ELR (cell line): Measurements from ENCODE around the gene NPIPB2.
"Not testable (repeated sequence)": the region's sequence is repeated elsewhere in the genome, so short reads cannot be mapped to it uniquely, and the experiment has no call there.

ENCODE experiments used
- DNase-seq: peaks from one replicate; pipeline ENCODE4 v3.0.0-alpha.2; 2015; ENCODE audit warnings: low read depth

Gene NPIPB2

GRCh38 chr16:11957591-11958395, 15.9 kb upstream of the NPIPB2 start:
- DNase-seq: no peak

- DNase-seq: no peak
Observed at GRCh38 chr16:11956558-11956957, 14.7 kb upstream of the NPIPB2 start.

DNA sequence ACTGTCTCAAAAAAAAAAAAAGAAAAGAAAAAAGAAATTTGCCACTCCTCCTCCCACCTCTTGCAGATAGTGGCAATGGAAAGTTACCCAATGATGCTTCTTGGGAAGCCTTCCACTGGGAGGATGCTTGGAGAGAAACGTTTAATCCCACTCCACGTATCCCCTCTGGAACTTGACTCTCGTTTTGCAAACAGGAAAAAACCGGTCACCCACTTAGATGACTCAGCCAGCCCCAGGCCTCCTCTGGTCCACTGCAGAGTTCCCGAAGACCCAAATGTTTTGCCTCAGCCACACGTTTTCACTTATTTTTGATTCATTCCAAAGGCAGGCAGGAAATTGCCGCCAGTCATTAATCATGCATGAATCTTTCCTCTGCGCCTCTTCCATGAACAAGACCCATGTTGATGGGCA, 13.9 kb upstream of the NPIPB2 start:
- peak; percentile 98 for DNase-seq

- DNase-seq: not testable (repeated sequence)
Observed at GRCh38 chr16:11953576-11953975, 11.7 kb upstream of the NPIPB2 start.

DNA sequence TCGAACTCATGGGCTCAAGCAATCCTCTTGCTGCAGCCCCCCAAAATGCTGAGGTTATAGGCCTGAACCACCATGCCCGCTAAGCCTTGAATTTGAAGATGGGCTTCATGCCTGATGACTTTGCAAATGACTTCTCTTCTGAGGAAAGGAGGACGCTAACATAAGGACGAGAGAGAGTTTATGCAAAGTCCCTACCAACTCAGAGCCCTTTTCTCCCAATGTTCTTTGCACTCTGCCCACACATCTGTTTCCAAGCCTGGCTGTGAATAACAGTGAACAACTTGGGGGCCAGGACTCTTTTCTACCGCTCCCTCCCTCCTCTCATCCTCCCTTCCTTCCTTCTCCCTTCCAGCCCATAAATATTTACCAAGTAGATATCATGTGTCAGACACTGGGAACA, 8.5 kb upstream of the NPIPB2 start:
- DNase-seq: no peak

DNA sequence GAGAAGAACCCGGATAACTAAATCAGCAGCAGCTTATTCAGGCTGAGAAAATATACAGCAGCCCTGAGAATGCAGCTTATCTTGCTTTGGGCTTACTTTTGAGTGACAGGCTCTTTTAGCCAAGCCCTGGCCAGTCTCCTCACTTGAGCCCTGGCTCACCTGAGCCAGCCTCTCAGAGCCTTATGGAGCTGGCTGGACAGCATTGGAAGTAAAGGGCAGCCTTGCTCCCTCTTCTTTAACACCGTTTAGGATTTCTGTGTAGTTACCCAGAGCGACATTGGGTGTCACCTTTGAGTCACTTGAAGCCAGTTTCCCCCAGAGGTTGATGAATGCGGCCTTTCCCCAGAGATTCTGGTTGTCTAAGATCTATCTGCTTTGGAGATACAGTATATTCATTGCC, 7.7 kb upstream of the NPIPB2 start:
- peak; percentile 68 for DNase-seq

DNA sequence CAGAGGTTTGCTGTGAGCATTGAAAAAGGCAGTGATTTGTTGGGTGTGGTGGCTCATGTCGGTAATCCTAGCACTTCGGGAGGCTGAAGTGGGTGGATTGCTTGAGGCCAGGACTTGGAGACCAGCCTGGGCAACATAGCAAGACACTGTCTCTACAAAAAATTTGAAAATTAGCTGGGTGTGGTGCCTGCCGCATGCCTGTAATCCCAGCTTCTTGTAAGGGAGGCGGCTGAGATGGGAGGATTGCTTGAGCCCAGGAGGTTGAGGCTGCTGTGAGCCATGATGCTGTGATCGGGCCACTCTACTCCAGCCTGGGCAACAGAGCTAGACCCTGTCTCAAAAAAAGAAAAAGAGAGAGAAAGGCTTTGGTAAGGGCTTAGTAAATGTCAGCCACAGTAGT, 7.0 kb upstream of the NPIPB2 start:
- no peak for DNase-seq

- DNase-seq: peak; percentile 48
Observed at GRCh38 chr16:11946433-11946832, 4.6 kb upstream of the NPIPB2 start.

DNA sequence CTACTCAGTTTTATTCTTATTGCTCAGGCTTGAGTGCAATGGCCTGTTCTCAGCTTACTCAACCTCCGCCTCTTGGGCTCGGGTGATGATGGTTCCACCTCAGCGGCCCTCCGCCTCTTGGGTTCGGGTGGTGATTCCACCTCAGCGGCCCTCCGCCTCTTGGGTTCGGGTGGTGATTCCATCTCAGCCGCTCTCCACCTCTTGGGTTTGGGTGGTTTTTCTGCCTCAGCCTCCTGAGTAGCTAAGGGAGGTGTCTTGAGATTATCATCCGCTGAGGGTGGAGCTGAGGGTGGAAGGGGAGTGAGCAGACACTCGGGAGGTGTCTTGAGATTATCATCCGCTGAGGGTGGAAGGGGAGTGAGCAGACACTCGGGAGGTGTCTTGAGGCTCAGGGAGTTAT, 14.5 kb downstream of the NPIPB2 start:
- DNase-seq: not testable (repeated sequence)

DNA sequence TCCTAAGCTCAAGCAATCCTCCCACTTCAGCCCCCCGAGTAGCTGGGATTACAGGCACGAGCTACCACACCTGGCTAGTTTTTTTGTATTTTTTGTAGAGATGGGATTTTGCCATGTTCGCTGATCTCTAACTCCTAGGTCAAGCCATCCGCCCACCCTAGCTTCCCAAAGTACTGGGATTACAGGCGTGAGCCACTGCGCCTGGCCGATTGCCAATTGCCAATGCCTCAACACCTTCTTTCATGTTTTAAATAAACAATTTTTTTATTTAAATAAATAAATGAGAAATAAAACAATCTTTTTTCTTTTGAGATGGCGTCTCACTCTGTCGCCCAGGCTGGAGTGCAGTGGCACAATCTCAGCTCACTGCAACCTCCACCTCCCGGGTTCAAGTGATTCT, 17.8 kb downstream of the NPIPB2 start:
- not testable (repeated sequence) for DNase-seq

DNA sequence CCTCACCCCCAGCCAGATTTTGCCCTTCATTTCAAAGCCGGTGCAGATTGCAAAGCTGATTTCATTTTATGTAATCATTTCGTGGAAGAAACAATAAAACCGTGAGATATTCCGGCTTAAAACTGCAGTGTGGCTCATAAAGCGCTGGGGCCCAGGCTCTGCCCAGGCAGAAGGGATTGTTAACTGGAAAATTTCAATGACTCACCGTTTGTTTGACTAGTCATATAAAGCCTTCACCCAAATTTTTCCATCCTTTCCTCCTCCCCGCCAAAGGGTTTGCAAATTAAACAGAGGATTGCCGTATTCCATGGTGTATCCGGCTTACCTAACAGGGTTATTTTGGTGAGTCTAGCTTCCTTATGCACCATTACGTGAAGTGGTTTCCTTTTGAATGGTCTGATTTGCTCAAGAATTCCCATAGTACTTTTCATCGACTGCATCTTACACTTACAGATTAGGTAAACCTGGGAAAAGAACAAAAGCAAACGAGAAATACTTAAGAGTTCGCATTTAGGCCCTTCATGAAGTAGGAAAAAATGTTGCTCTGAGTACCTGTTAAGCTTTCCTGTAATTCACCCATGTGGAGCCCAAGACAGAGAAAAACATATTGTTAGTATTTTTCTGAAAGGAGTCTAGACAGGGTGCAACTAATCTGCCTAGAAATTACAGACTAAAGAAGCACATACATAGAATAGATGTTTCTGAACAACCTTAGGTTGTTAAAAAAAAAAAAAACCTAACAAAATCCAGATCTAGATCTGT, 25.1 kb downstream of the NPIPB2 start:
- peak; percentile 65 for DNase-seq

DNA sequence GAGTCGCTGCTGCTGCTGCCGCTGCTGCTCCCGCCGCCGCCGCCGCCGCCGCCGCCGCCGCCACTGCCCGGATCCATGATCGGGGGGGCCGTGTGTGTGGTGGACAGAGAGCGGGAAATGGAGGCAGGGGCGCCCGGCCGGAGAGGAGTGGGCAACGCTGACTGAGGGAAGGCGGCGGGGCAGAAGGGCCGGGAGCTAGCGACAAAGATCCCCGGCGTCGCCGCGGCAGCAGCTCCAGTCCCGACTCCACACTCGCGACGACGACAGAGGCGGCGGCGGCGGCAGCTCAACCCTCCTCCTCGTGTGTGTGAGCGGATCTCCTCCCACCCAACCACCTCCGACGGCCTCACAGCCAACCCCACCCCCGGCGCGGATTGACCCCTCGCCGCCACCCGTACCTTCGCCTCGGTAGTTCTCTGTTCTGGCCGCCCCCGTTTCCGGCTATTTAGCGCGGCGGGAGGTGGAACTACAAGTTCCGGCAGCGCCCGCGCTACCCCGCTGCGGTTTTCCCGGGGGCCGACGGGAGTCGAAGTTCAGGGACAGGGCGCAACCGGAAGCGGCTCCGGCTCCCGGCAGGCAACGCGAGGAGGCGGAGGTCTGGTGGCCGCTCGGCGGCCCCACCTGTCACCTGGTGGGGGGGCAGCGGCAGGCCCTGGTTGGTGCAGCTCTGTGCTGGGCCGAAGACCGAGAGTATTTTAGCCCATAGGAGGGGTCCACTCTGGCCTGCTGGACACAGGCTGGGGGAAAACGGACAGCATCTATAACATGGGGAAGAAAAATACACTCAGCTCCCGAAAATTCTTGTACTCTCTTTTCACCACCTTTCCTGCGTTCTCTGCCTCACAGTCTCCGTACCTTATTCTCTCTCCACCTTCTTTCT, 26.0 kb downstream of the NPIPB2 start, which contains the start of gene GSPT1:
TSS of gene GSPT1 (minus strand) at position 313 of the 880 bp plus-strand sequence. CDS start at position 77, 236 bp downstream.
- DNase-seq: peak; percentile 98

- DNase-seq: peak; percentile 53
Observed at GRCh38 chr16:11915114-11915643, 26.7 kb downstream of the NPIPB2 start.

DNA sequence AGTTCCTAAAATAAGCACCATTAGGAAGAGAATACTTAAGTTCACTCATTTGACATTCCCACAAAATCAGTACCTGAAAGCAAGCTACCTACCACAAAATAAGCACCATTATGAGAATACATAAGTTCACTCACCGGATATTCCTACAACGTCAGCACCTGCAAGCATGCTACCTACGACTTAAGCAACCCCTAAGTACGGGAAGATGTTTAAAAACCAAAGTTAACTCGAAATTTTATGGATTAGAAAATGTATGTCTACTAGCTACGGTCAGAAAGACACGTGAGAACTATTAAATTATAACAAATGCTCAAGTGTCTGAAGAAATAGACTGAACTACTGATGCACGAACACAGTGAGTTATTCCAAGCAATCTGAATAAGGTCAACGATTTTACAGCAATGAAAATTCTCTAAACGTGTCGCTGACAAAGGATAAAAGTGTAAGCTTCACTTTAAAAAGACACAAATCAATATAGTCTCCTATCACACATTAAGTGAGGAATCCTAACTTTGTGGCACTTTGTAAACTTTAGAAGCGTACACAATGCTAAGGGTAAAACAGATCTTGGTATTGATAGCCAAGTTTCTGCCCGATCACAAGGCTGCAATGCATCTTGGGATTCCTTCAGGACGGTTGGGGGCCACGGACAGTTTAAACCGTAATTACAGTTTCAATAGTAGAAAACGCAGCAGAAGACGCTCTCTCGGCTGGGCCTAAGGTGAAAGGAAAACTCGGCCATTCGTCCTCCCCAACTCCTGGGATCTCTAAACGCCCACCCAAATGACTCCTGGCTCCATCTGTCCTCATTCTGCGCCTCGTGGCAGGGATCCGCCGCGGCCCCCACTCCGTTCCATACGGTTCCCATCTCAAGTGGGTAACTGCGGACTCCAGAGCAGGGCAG, 27.4 kb downstream of the NPIPB2 start:
- peak; percentile 55 for DNase-seq

DNA sequence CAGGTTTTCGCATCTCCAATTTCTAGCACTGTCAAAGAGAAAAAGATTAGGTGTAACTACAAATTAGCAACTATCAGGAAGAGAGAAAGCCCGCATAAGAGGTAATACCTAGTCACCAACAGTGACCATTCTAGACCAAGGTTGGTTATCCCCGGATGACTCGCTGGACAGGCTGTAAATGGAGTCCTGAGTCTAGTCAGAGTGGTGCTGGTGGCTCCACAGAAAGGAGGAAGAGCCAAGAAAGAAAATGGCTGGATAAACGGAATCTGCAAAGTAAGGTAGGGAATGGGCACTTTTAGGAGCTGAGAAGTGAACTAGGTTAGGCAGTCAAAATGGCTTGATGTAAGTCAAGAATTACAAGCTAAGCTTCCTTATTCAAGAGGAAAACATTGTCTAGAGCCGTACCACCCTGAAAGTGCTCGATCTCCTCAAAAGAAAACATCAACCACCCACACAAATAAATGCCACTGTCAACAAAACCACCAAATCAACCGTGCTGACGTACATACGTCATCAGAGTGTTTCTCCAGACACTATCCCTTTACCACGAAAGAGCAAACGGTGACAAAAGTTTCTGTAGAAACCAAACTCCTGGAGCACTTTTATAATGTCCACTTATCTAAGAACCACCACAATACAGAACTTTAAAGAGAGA, 28.3 kb downstream of the NPIPB2 start:
- peak; percentile 63 for DNase-seq

DNA sequence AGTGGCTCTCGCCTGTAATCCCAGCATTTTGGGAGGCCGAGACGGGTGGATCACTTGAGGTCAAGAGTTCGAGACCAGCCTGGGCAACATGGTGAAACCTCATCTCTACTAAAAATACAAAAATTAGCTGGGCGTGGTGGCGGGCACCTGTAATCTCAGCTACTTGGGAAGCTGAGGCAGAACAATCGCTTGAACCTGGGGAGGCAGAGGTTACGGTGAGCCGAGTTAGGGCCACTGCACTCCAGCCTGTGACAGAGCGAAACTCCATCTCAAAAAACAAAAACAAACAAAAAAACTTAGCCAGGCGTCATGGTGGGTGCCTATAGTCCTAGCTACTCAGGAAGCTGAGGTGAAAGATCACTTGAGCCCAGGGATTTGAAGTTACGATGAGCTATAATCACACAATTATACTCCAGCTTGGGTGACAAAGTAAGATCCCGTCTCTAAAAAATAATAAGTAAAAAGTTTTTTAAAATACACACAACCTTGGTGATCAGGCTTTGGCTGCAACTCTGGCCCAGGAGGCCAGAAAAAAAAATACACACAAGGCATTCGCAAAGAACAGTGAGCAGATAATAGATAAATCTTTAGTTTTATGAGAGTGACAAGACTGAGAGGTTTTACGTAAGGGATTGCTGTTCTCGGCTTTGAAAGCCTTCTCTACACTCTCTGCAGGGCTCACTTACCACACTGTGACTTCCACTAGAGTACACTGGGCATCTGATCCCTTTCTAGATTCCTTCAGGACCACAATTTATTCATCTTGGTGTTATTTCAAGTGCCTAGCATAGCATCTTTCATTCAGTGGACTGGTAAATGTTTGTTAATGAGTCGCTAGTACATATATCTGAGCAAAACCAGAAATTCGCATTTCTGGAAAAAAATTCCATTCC, 31.9 kb downstream of the NPIPB2 start:
- no peak for DNase-seq

- no peak for DNase-seq
Observed at GRCh38 chr16:11907160-11907970, 34.5 kb downstream of the NPIPB2 start.

DNA sequence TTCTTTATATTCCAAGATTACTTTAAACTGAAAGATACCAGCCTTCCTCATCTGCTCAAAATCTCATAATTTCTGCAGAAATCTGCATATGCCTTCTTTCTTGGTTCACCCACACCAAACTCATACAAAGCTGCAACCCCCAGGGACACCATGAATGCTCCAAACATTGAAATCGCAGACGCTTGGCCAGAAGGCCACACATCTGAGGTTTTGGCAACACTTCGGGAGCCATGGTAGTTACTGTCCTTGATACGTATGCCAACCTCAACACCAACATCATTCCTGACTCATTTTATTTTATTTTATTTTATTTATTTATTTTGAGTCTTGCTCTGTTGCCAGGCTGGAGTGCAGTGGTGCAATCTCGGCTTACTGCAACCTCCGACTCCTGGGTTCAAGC, 37.9 kb downstream of the NPIPB2 start:
- no peak for DNase-seq
